ENCODE data around the gene ATL2.

The ATL2 gene

GRCh38 chr2:38264396-38265221 is 112.5 kb downstream of the ATL2 start:
- Histone ChIP-seq H3K4me3 (ENCODE audit: low read depth in 1 of 2, low read length in 2 of 2) (no peak overlapping the region), H3K9me3 (ENCODE audit: insufficient read depth, low read length, severe bottlenecking) (no peaks in the 10 kb centered on the region), H3K4me2 (ENCODE audit: insufficient read depth, low read length) (no peak overlapping the region), H3K36me3 (ENCODE audit: insufficient read depth, low read length) (no peaks in the 10 kb centered on the region), H3K79me2 (ENCODE audit: insufficient read depth, low read length) (no peaks in the 10 kb centered on the region), H4K20me1 (ENCODE audit: insufficient read depth, low read length) (no peaks in the 10 kb centered on the region), H3K9ac (ENCODE audit: low read depth, low read length) (no peak overlapping the region), H3K27ac (ENCODE audit: low read length) (no peak overlapping the region), H3K27me3 (ENCODE audit: insufficient read depth, low read length, poor library complexity) (no peaks in the 10 kb centered on the region), H2AFZ (ENCODE audit: low read depth, low read length) (no peak overlapping the region), H3K4me1 (ENCODE audit: insufficient read depth, low read length) (no peaks in the 10 kb centered on the region)
- TF ChIP-seq CTCF (IDR thresholded peaks at IDR 0.05; ENCODE audit: borderline replicate concordance, extremely low read depth, low read length, poor library complexity, severe bottlenecking) (no peak), EZH2 (IDR thresholded peaks at IDR 0.05; ENCODE audit: borderline replicate concordance, low read depth, low read length, severe bottlenecking) (no peak)
- no peak for DNase-seq
- no peak for ATAC-seq (ENCODE audit: insufficient read depth, low read depth)

DNA sequence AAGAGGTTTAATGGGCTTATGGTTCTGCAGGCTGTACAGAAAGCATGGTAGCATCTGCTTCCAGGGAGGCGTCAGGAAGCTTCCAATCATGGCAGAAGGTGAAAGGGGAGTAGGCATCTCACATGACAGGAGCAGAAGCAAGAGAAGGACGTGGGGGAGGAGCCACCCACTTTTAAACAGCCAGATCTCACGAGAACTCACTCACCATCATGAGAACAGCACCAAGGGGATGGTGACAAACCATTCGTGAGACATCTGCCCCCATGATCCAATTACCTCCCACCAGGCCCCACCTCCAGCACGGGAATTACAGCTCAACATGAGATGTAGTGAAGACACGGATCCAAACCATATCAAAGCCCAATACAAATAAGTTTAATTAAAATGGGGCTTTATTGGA is 113.8 kb downstream of the ATL2 start:
- Histone ChIP-seq H3K4me3 (ENCODE audit: low read depth in 1 of 2, low read length in 2 of 2) (no peak overlapping the region), H3K36me3 (ENCODE audit: insufficient read depth, low read length) (no peaks in the 10 kb centered on the region), H3K27me3 (ENCODE audit: insufficient read depth, low read length, poor library complexity) (no peaks in the 10 kb centered on the region), H3K4me1 (ENCODE audit: insufficient read depth, low read length) (no peaks in the 10 kb centered on the region), H3K27ac (ENCODE audit: low read length) (no peak overlapping the region), H3K79me2 (ENCODE audit: insufficient read depth, low read length) (no peaks in the 10 kb centered on the region), H4K20me1 (ENCODE audit: insufficient read depth, low read length) (no peaks in the 10 kb centered on the region), H3K9ac (ENCODE audit: low read depth, low read length) (no peak overlapping the region), H3K4me2 (ENCODE audit: insufficient read depth, low read length) (no peak overlapping the region), H3K9me3 (ENCODE audit: insufficient read depth, low read length, severe bottlenecking) (no peaks in the 10 kb centered on the region), H2AFZ (ENCODE audit: low read depth, low read length) (no peak overlapping the region)
- DNase-seq (no peak), ATAC-seq (ENCODE audit: insufficient read depth, low read depth) (no peak)
- TF ChIP-seq EZH2 (IDR thresholded peaks at IDR 0.05; ENCODE audit: borderline replicate concordance, low read depth, low read length, severe bottlenecking) (no peak), CTCF (IDR thresholded peaks at IDR 0.05; ENCODE audit: borderline replicate concordance, extremely low read depth, low read length, poor library complexity, severe bottlenecking) (no peak)

GRCh38 chr2:38262069-38262871 is 114.8 kb downstream of the ATL2 start:
- TF ChIP-seq EZH2 (IDR thresholded peaks at IDR 0.05; ENCODE audit: borderline replicate concordance, low read depth, low read length, severe bottlenecking): no peak
- no peak for TF ChIP-seq CTCF (IDR thresholded peaks at IDR 0.05; ENCODE audit: borderline replicate concordance, extremely low read depth, low read length, poor library complexity, severe bottlenecking)
- no peaks in the 10 kb centered on the region for H4K20me1 ChIP-seq (ENCODE audit: insufficient read depth, low read length)
- H3K4me1 ChIP-seq (ENCODE audit: insufficient read depth, low read length): no peaks in the 10 kb centered on the region
- no peaks in the 10 kb centered on the region for H3K27me3 ChIP-seq (ENCODE audit: insufficient read depth, low read length, poor library complexity)
- no peaks in the 10 kb centered on the region for H3K36me3 ChIP-seq (ENCODE audit: insufficient read depth, low read length)
- no peak overlapping the region for H3K4me3 ChIP-seq (ENCODE audit: low read depth in 1 of 2, low read length in 2 of 2)
- no peaks in the 10 kb centered on the region for H3K79me2 ChIP-seq (ENCODE audit: insufficient read depth, low read length)
- H3K27ac ChIP-seq (ENCODE audit: low read length): no peak overlapping the region
- no peak overlapping the region for H2AFZ ChIP-seq (ENCODE audit: low read depth, low read length)
- no peaks in the 10 kb centered on the region for H3K9me3 ChIP-seq (ENCODE audit: insufficient read depth, low read length, severe bottlenecking)
- H3K4me2 ChIP-seq (ENCODE audit: insufficient read depth, low read length): no peak overlapping the region
- DNase-seq (no peak), ATAC-seq (ENCODE audit: insufficient read depth, low read depth) (no peak)
- no peak overlapping the region for H3K9ac ChIP-seq (ENCODE audit: low read depth, low read length)

Measured in DND-41 (cell line).